Hepatocyte (in vitro differentiated cells): ENCODE results near the gene CHN2. TPM values are rescaled to one million over a fixed set of nuclear protein-coding genes. Genes with fewer than 3 reads are reported as not detected.

Source experiments
- DNase-seq: peaks from one replicate; pipeline ENCODE4 v3.0.0-alpha.2; 2016; ENCODE audit warnings: low spot score
- H2AFZ ChIP-seq: fragments of 200-600 bp; sonication (generic); 2 replicates; pipeline ENCODE4 v1.6.0; 2016; ENCODE audit warnings: antibody characterized with exemption, mild to moderate bottlenecking
- H3K27ac ChIP-seq: fragments of 200-600 bp; sonication (generic); 2 replicates; pipeline ENCODE4 v1.5.1; 2016; ENCODE audit warnings: mild to moderate bottlenecking
- H3K27me3 ChIP-seq: fragments of 200-600 bp; sonication (generic); 2 replicates; pipeline ENCODE4 v1.6.1; 2016
- H3K36me3 ChIP-seq: fragments of 200-600 bp; sonication (generic); replicated peaks from 2 replicates; pipeline ENCODE4 v1.5.1; 2016; ENCODE audit warnings: low read depth; ENCODE audit not compliant: insufficient read depth
- H3K4me1 ChIP-seq: fragments of 200-600 bp; sonication (generic); 2 replicates; pipeline ENCODE4 v1.5.1; 2016; ENCODE audit warnings: mild to moderate bottlenecking, moderate library complexity; ENCODE audit not compliant: insufficient read depth
- H3K4me2 ChIP-seq: fragments of 200-600 bp; sonication (generic); 2 replicates; pipeline ENCODE4 v1.6.0; 2016
- H3K4me3 ChIP-seq: fragments of 200-600 bp; sonication (generic); 2 replicates; pipeline ENCODE4 v1.5.1; 2016; ENCODE audit warnings: mild to moderate bottlenecking
- H3K79me2 ChIP-seq: fragments of 200-600 bp; sonication (generic); 2 replicates; pipeline ENCODE4 v1.6.0; 2017; ENCODE audit warnings: mild to moderate bottlenecking
- H3K9me2 ChIP-seq: fragments of 200-600 bp; sonication (generic); replicated peaks from 2 replicates; pipeline ENCODE4 v1.6.0; 2017; ENCODE audit warnings: mild to moderate bottlenecking; ENCODE audit not compliant: insufficient read depth
- H3K9me3 ChIP-seq: fragments of 200-600 bp; sonication (generic); 2 replicates; pipeline ENCODE4 v1.5.1; 2016; ENCODE audit warnings: low read depth, mild to moderate bottlenecking
- H4K20me1 ChIP-seq: fragments of 200-600 bp; sonication (generic); 2 replicates; pipeline ENCODE4 v1.6.0; 2016; ENCODE audit warnings: mild to moderate bottlenecking; ENCODE audit not compliant: insufficient read depth, poor library complexity, severe bottlenecking
- EZH2 ChIP-seq: fragments of 200-600 bp; sonication (generic); IDR thresholded peaks from 2 replicates; pipeline ENCODE4 v1.6.1; 2016; ENCODE audit warnings: antibody characterized with exemption, mild to moderate bottlenecking, borderline replicate concordance
- EZH2phosphoT487 ChIP-seq: fragments of 200-600 bp; sonication (generic); IDR thresholded peaks from one replicate; pipeline ENCODE4 v1.6.1; 2018; ENCODE audit warnings: antibody characterized with exemption, mild to moderate bottlenecking, low read depth, moderate library complexity; ENCODE audit not compliant: unreplicated experiment, severe bottlenecking
- WGBS: methylation state at CpG from one replicate; pipeline ENCODE4 v1.1.6; 2016; ENCODE audit warnings: low lambda C conversion rate; ENCODE audit errors: missing lambda C conversion rate; 5-methylcytosine and 5-hydroxymethylcytosine counted together
- polyA plus RNA-seq: library from polyadenylated mRNA; unstranded; fragments of >200 nt; fragmentation: Nextera tagmentation; extraction: Ambion mirVana; gene quantifications from 2 replicates; pipeline ENCODE4 v1.2.1, GENCODE V29; 2016
- total RNA-seq: library from RNA; depleted of rRNA; stranded (reverse); fragments of >200 nt; gene quantifications from 2 replicates; pipeline ENCODE4 v1.2.3, GENCODE V29; 2014
- TF ChIP-seq, protein P1 (sequence below): fragments of 200-600 bp; sonication (generic); IDR thresholded peaks from 2 replicates; pipeline ENCODE4 v1.5.1; 2016; ENCODE audit warnings: antibody characterized with exemption, mild to moderate bottlenecking; ENCODE audit not compliant: poor library complexity

Gene CHN2
- total and polyA plus RNA-seq, 2 experiments from 2014 or later, result 8.7 to 12.3 TPM

DNA sequence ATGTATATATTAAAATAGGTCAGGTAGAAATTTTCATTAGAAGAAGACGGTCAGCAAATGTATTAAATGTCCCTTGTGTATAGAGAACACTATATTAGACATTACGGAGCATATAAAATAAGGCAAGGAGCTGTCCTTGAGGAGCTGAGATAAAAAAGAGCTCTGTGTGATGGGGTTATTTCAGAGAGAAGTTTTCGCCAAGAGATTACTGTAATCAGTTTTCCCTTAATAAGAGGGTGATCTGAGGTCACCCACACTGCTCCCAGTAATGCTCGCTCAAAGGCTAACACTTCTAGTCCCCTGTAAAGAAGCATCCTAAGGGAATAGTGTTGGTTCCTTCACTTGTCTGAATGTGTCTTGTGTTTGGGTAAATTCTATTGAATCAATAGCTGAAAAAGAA lies 282.3 kb downstream of the CHN2 start:
- H3K4me3 ChIP-seq, result no peak overlapping the region
- TF ChIP-seq, protein P1, sequence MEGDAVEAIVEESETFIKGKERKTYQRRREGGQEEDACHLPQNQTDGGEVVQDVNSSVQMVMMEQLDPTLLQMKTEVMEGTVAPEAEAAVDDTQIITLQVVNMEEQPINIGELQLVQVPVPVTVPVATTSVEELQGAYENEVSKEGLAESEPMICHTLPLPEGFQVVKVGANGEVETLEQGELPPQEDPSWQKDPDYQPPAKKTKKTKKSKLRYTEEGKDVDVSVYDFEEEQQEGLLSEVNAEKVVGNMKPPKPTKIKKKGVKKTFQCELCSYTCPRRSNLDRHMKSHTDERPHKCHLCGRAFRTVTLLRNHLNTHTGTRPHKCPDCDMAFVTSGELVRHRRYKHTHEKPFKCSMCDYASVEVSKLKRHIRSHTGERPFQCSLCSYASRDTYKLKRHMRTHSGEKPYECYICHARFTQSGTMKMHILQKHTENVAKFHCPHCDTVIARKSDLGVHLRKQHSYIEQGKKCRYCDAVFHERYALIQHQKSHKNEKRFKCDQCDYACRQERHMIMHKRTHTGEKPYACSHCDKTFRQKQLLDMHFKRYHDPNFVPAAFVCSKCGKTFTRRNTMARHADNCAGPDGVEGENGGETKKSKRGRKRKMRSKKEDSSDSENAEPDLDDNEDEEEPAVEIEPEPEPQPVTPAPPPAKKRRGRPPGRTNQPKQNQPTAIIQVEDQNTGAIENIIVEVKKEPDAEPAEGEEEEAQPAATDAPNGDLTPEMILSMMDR, result no peak
- no peak for TF ChIP-seq EZH2
- no peak for TF ChIP-seq EZH2phosphoT487
- DNase-seq, result no peak
- H3K4me2 ChIP-seq, result no peak overlapping the region
- no peaks in the 10 kb centered on the region for H4K20me1 ChIP-seq
- H3K9me3 ChIP-seq, result no peaks in the 10 kb centered on the region
- H2AFZ ChIP-seq, result no peak overlapping the region
- 78% methylated on average over 4 of the region's 4 CpGs for WGBS
- H3K27ac ChIP-seq, result no peak overlapping the region
- no peaks in the 10 kb centered on the region for H3K27me3 ChIP-seq
- H3K9me2 ChIP-seq, result no peaks in the 10 kb centered on the region
- peaks cover 33% of the 10 kb centered on the region for H3K4me1 ChIP-seq
- no peaks in the 10 kb centered on the region for H3K36me3 ChIP-seq
- H3K79me2 ChIP-seq, result no peaks in the 10 kb centered on the region

- DNase-seq, result no peak
- H3K36me3 ChIP-seq, result no peaks in the 10 kb centered on the region
- no peak overlapping the region for H3K27ac ChIP-seq
- no peaks in the 10 kb centered on the region for H3K27me3 ChIP-seq
- H3K4me2 ChIP-seq, result no peak overlapping the region
- H4K20me1 ChIP-seq, result no peaks in the 10 kb centered on the region
- H3K9me2 ChIP-seq, result no peaks in the 10 kb centered on the region
- no peak for TF ChIP-seq EZH2
- TF ChIP-seq EZH2phosphoT487, result no peak
- TF ChIP-seq, protein P1, result no peak
- no peak overlapping the region for H3K4me3 ChIP-seq
- WGBS, result 88% methylated on average over 3 of the region's 3 CpGs
- H3K79me2 ChIP-seq, result no peaks in the 10 kb centered on the region
- H3K4me1 ChIP-seq, result peaks cover 27% of the 10 kb centered on the region
- H3K9me3 ChIP-seq, result no peaks in the 10 kb centered on the region
- no peak overlapping the region for H2AFZ ChIP-seq
Observed at GRCh38 chr7:29478226-29478625, 283.7 kb downstream of the CHN2 start.

- no peak for TF ChIP-seq EZH2phosphoT487
- H3K79me2 ChIP-seq, result no peaks in the 10 kb centered on the region
- no peak for DNase-seq
- H4K20me1 ChIP-seq, result no peaks in the 10 kb centered on the region
- no peak overlapping the region for H2AFZ ChIP-seq
- no peak overlapping the region for H3K4me2 ChIP-seq
- peaks cover 29% of the 10 kb centered on the region for H3K4me1 ChIP-seq
- WGBS, result 81% methylated on average over 4 of the region's 4 CpGs
- H3K4me3 ChIP-seq, result no peak overlapping the region
- no peaks in the 10 kb centered on the region for H3K27me3 ChIP-seq
- H3K27ac ChIP-seq, result no peak overlapping the region
- no peaks in the 10 kb centered on the region for H3K9me2 ChIP-seq
- no peaks in the 10 kb centered on the region for H3K9me3 ChIP-seq
- no peaks in the 10 kb centered on the region for H3K36me3 ChIP-seq
Observed at GRCh38 chr7:29478687-29479240, 284.2 kb downstream of the CHN2 start.

- H2AFZ ChIP-seq, result no peak overlapping the region
- H3K79me2 ChIP-seq, result no peaks in the 10 kb centered on the region
- H3K4me1 ChIP-seq, result peaks cover 32% of the 10 kb centered on the region
- no peaks in the 10 kb centered on the region for H3K9me2 ChIP-seq
- H3K4me2 ChIP-seq, result peak overlapping the region; percentile 66
- no peaks in the 10 kb centered on the region for H4K20me1 ChIP-seq
- H3K27me3 ChIP-seq, result no peaks in the 10 kb centered on the region
- H3K36me3 ChIP-seq, result no peaks in the 10 kb centered on the region
- TF ChIP-seq EZH2phosphoT487, result no peak
- TF ChIP-seq, protein P1, result no peak
- TF ChIP-seq EZH2, result no peak
- no peak overlapping the region for H3K4me3 ChIP-seq
- peak overlapping the region; percentile 71 for H3K27ac ChIP-seq
- no peaks in the 10 kb centered on the region for H3K9me3 ChIP-seq
- WGBS, result 39% methylated on average over 17 of the region's 17 CpGs
- no peak for DNase-seq
Observed at GRCh38 chr7:29479301-29480200, 285.0 kb downstream of the CHN2 start.
